GM19238 (cell line): ENCODE measurements around the gene GALNT15.

ENCODE experiments used
- DNase-seq: peaks from one replicate; pipeline ENCODE4 v3.0.0; 2011; ENCODE audit warnings: low spot score; ENCODE audit not compliant: insufficient read length

Gene GALNT15

GRCh38 chr3:16174389-16174788, at the start of gene GALNT15:
Gene GALNT15 (plus strand): TSS chr3:16174680. CDS start chr3:16175152, 472 bp downstream.
- no peak for DNase-seq

- DNase-seq, result no peak
These were observed 47.8 kb upstream of the GALNT15 start for GRCh38 chr3:16126634-16127033.

- DNase-seq, result no peak
These were observed 47.2 kb upstream of the GALNT15 start for GRCh38 chr3:16127249-16127648.

GRCh38 chr3:16130066-16130465, 44.4 kb upstream of the GALNT15 start:
- no peak for DNase-seq

GRCh38 chr3:16132190-16132589, 42.3 kb upstream of the GALNT15 start:
- no peak for DNase-seq

- no peak for DNase-seq
These were observed 41.6 kb upstream of the GALNT15 start for GRCh38 chr3:16132928-16133327.

- DNase-seq, result no peak
These were observed 40.1 kb upstream of the GALNT15 start for GRCh38 chr3:16134173-16134928.

GRCh38 chr3:16136055-16136454, 38.4 kb upstream of the GALNT15 start:
- no peak for DNase-seq

GRCh38 chr3:16137044-16137443, 37.4 kb upstream of the GALNT15 start:
- no peak for DNase-seq

- DNase-seq, result no peak
These were observed 36.5 kb upstream of the GALNT15 start for GRCh38 chr3:16137977-16138376.

- no peak for DNase-seq
These were observed 34.2 kb upstream of the GALNT15 start for GRCh38 chr3:16140116-16140893.

- DNase-seq, result no peak
These were observed 33.6 kb upstream of the GALNT15 start for GRCh38 chr3:16140894-16141285.

- no peak for DNase-seq
These were observed 32.0 kb upstream of the GALNT15 start for GRCh38 chr3:16142350-16143025.

- no peak for DNase-seq
These were observed 30.5 kb upstream of the GALNT15 start for GRCh38 chr3:16143861-16144447.

- no peak for DNase-seq
These were observed 29.3 kb upstream of the GALNT15 start for GRCh38 chr3:16145176-16145575.

- DNase-seq, result no peak
These were observed 28.3 kb upstream of the GALNT15 start for GRCh38 chr3:16146015-16146730.

GRCh38 chr3:16147220-16147994, 27.1 kb upstream of the GALNT15 start:
- DNase-seq, result no peak

GRCh38 chr3:16148213-16148612, 26.3 kb upstream of the GALNT15 start:
- DNase-seq, result no peak

GRCh38 chr3:16148783-16149182, 25.7 kb upstream of the GALNT15 start:
- DNase-seq, result no peak

- no peak for DNase-seq
These were observed 24.2 kb upstream of the GALNT15 start for GRCh38 chr3:16150285-16150684.
